ENCODE measurements around the gene MGAT3.

MGAT3 gene

GRCh38 chr22:39467390-39467895 lies 10.6 kb downstream of the MGAT3 start:
- H3K36me3 ChIP-seq (ENCODE audit: control insufficient read depth in 2 of 2, insufficient read depth in 1 of 2, low read length in 2 of 2) = no peaks in the 10 kb centered on the region
- H3K4me3 ChIP-seq (ENCODE audit: low read depth, low read length) = no peak overlapping the region
- peaks cover 4% of the 10 kb centered on the region; the same call in 1 of the 2 replicates for H3K4me1 ChIP-seq (ENCODE audit: control insufficient read depth, insufficient read depth, low read length)
- H3K9me3 ChIP-seq (ENCODE audit: control insufficient read depth, insufficient read depth, low read depth, low read length) = no peaks in the 10 kb centered on the region
- CTCF ChIA-PET = interaction anchor here (0.7 kb wide), 1 partner anchor 47 kb away, joined by 3 read pairs; no protein-coding TSS in a partner anchor
- TF ChIP-seq ZNF692 (tag by site-specific recombination; IDR thresholded peaks at IDR 0.05) = no peak
- TF ChIP-seq ZNF132 (tag by site-specific recombination; IDR thresholded peaks at IDR 0.05; ENCODE audit: borderline replicate concordance) = no peak
- TF ChIP-seq TRIM28 (IDR thresholded peaks at IDR 0.05; ENCODE audit: borderline replicate concordance, low read length) = no peak
- no peak for TF ChIP-seq KLF1 (tag by site-specific recombination; IDR thresholded peaks at IDR 0.05)
- no peak for TF ChIP-seq KLF8 (tag by site-specific recombination; IDR thresholded peaks at IDR 0.05)
- TF ChIP-seq ZNF221 (tag by site-specific recombination; IDR thresholded peaks at IDR 0.05; ENCODE audit: borderline replicate concordance) = no peak
- TF ChIP-seq ZNF362 (tag by site-specific recombination; IDR thresholded peaks at IDR 0.05) = no peak
- no peak for TF ChIP-seq KLF9 (tag by site-specific recombination; IDR thresholded peaks at IDR 0.05; ENCODE audit: low read depth)
- POLR2A ChIA-PET = interaction anchor here (0.6 kb wide), 1 partner anchor 53 kb away, joined by 6 read pairs; the partner anchor contains the start of gene ATF4
- H3K27ac ChIP-seq (ENCODE audit: extremely low read depth, low read depth, low read length) = no peak overlapping the region

- no peak for TF ChIP-seq KLF17 (tag by site-specific recombination; IDR thresholded peaks at IDR 0.05)
- no peak for TF ChIP-seq ZNF433 (tag by site-specific recombination; IDR thresholded peaks at IDR 0.05; ENCODE audit: low read depth)
- no peak for TF ChIP-seq PRDM10 (tag by site-specific recombination; IDR thresholded peaks at IDR 0.05)
- no peak for TF ChIP-seq ZNF423 (tag by site-specific recombination; IDR thresholded peaks at IDR 0.05)
- no peak for TF ChIP-seq ZNF768 (tag by site-specific recombination; IDR thresholded peaks at IDR 0.05)
- ChIA-PET POLR2A (no interaction called here), CTCF (interaction anchor here (0.6 kb wide), 2 partner anchors 9 to 183 kb away, joined by 3 read pairs; no protein-coding TSS in a partner anchor)
- no peaks in the 10 kb centered on the region for H3K36me3 ChIP-seq (ENCODE audit: control insufficient read depth in 2 of 2, insufficient read depth in 1 of 2, low read length in 2 of 2)
- H3K4me1 ChIP-seq (ENCODE audit: control insufficient read depth, insufficient read depth, low read length) = peaks cover 2% of the 10 kb centered on the region; the same call in 1 of the 2 replicates
- H3K9me3 ChIP-seq (ENCODE audit: control insufficient read depth, insufficient read depth, low read depth, low read length) = no peaks in the 10 kb centered on the region
- no peak overlapping the region for H3K27ac ChIP-seq (ENCODE audit: extremely low read depth, low read depth, low read length)
- no peak overlapping the region for H3K4me3 ChIP-seq (ENCODE audit: low read depth, low read length)
These were observed 11.9 kb downstream of the MGAT3 start for GRCh38 chr22:39468487-39469325.
